Neural cell (in vitro differentiated cells): ENCODE measurements around the gene SLCO4A1. TPM values are rescaled to one million over a fixed set of nuclear protein-coding genes. Genes with fewer than 3 reads are reported as not detected.

Experiments
- H2AFZ ChIP-seq: fragments of 200-600, 300-800 bp; sonication (generic), shearing (Covaris generic); 2 replicates; pipeline ENCODE4 v1.6.0; 2014; ENCODE audit warnings: low read depth, mild to moderate bottlenecking, antibody characterized with exemption, low read length, moderate library complexity
- H3F3A ChIP-seq: fragments of 200-600 bp; shearing (Covaris generic); 2 replicates; pipeline ENCODE4 v1.6.1; 2016; ENCODE audit warnings: mild to moderate bottlenecking, moderate library complexity, mixed read lengths, antibody characterized with exemption, low read length; ENCODE audit not compliant: insufficient read depth, poor library complexity, severe bottlenecking
- H3K27ac ChIP-seq: fragments of 200-600, 300-800 bp; sonication (generic), shearing (Covaris generic); 2 replicates; pipeline ENCODE4 v1.5.1; 2014; ENCODE audit warnings: mild to moderate bottlenecking, low read length, moderate library complexity
- H3K27me3 ChIP-seq: fragments of 300-800, 200-600 bp; sonication (generic), shearing (Covaris generic); 2 replicates; pipeline ENCODE4 v1.6.0; 2014; ENCODE audit warnings: mild to moderate bottlenecking, low read depth, low read length, moderate library complexity; ENCODE audit not compliant: insufficient read depth
- H3K36me3 ChIP-seq: fragments of 300-800, 200-600 bp; sonication (generic), shearing (Covaris generic); 2 replicates; pipeline ENCODE4 v1.5.1; 2014; ENCODE audit warnings: mild to moderate bottlenecking, antibody characterized with exemption, low read length, moderate library complexity; ENCODE audit not compliant: insufficient read depth
- H3K4me2 ChIP-seq: fragments of 300-800, 200-600 bp; sonication (generic), shearing (Covaris generic); 2 replicates; pipeline ENCODE4 v1.6.0; 2014; ENCODE audit warnings: mild to moderate bottlenecking, low read length
- H3K4me3 ChIP-seq: fragments of 300-800, 200-600 bp; sonication (generic), shearing (Covaris generic); 2 replicates; pipeline ENCODE4 v1.5.1; 2014; ENCODE audit warnings: mild to moderate bottlenecking, low read length, moderate library complexity
- H3K79me2 ChIP-seq: fragments of 200-600 bp; shearing (Covaris generic); replicated peaks from 2 replicates; pipeline ENCODE4 v1.6.0; 2014; ENCODE audit warnings: mild to moderate bottlenecking, low read length, moderate library complexity; ENCODE audit not compliant: insufficient read depth
- H3K9ac ChIP-seq: fragments of 300-800, 200-600 bp; sonication (generic), shearing (Covaris generic); 2 replicates; pipeline ENCODE4 v1.6.1; 2016; ENCODE audit warnings: mild to moderate bottlenecking, low read length, mixed read lengths
- H3K9me2 ChIP-seq: fragments of 200-600 bp; shearing (Covaris generic); 2 replicates; pipeline ENCODE4 v1.6.1; 2016; ENCODE audit warnings: mild to moderate bottlenecking, low read length, mixed read lengths; ENCODE audit not compliant: insufficient read depth
- H3K9me3 ChIP-seq: fragments of 200-600, 300-800 bp; sonication (generic), shearing (Covaris generic); 2 replicates; pipeline ENCODE4 v1.6.1; 2016; ENCODE audit warnings: mild to moderate bottlenecking, mixed run types, low read length, moderate library complexity, mixed read lengths
- H4K20me1 ChIP-seq: fragments of 200-600 bp; shearing (Covaris generic); 2 replicates; pipeline ENCODE4 v1.6.1; 2016; ENCODE audit warnings: mild to moderate bottlenecking, mixed run types; ENCODE audit not compliant: insufficient read depth
- EP300 ChIP-seq: fragments of 450-650 bp; conservative IDR thresholded peaks from 2 replicates; pipeline ENCODE4 v1.6.1; 2014; ENCODE audit warnings: antibody characterized with exemption, mild to moderate bottlenecking, moderate library complexity; ENCODE audit not compliant: poor library complexity, severe bottlenecking
- EZH2 ChIP-seq: fragments of 200-600, 300-800 bp; shearing (Covaris generic), sonication (generic); IDR thresholded peaks from 2 replicates; pipeline ENCODE4 v1.6.1; 2014; ENCODE audit warnings: antibody characterized with exemption, low read length, borderline replicate concordance, mild to moderate bottlenecking; ENCODE audit not compliant: insufficient read depth, poor library complexity, severe bottlenecking
- MXI1 ChIP-seq: fragments of 450-650 bp; conservative IDR thresholded peaks from 2 replicates; pipeline ENCODE4 v1.6.1; 2014; ENCODE audit warnings: antibody characterized with exemption, mild to moderate bottlenecking; ENCODE audit not compliant: poor library complexity, severe bottlenecking
- POLR2AphosphoS5 ChIP-seq: IDR thresholded peaks from 2 replicates; pipeline ENCODE4 v1.6.1; 2012
- RAD21 ChIP-seq: fragments of 450-650 bp; conservative IDR thresholded peaks from 2 replicates; pipeline ENCODE4 v1.6.1; 2014; ENCODE audit warnings: antibody characterized with exemption, mild to moderate bottlenecking, moderate library complexity
- SMC3 ChIP-seq: fragments of 450-650 bp; conservative IDR thresholded peaks from 2 replicates; pipeline ENCODE4 v1.6.1; 2014; ENCODE audit warnings: antibody characterized with exemption, mild to moderate bottlenecking, moderate library complexity; ENCODE audit not compliant: poor library complexity
- TAF1 ChIP-seq: IDR thresholded peaks from 2 replicates; pipeline ENCODE4 v1.6.1; 2012; ENCODE audit warnings: low read depth
- polyA plus RNA-seq: library from polyadenylated mRNA; depleted of rRNA; stranded (reverse); fragments of >200 nt; gene quantifications from 2 replicates; pipeline ENCODE4 v1.2.3, GENCODE V29; 2014
- TF ChIP-seq, protein P1 (sequence below): fragments of 450-650 bp; IDR thresholded peaks from 2 replicates; pipeline ENCODE4 v1.5.1; 2014; ENCODE audit warnings: antibody characterized with exemption, mild to moderate bottlenecking, moderate library complexity; ENCODE audit not compliant: poor library complexity, severe bottlenecking
- TF ChIP-seq, protein P2 (sequence below): IDR thresholded peaks from 2 replicates; pipeline ENCODE4 v1.6.1; 2012; ENCODE audit warnings: borderline replicate concordance

The SLCO4A1 gene
- polyA plus RNA-seq, 1 donor from 2014 or later, result 3.5 TPM

DNA sequence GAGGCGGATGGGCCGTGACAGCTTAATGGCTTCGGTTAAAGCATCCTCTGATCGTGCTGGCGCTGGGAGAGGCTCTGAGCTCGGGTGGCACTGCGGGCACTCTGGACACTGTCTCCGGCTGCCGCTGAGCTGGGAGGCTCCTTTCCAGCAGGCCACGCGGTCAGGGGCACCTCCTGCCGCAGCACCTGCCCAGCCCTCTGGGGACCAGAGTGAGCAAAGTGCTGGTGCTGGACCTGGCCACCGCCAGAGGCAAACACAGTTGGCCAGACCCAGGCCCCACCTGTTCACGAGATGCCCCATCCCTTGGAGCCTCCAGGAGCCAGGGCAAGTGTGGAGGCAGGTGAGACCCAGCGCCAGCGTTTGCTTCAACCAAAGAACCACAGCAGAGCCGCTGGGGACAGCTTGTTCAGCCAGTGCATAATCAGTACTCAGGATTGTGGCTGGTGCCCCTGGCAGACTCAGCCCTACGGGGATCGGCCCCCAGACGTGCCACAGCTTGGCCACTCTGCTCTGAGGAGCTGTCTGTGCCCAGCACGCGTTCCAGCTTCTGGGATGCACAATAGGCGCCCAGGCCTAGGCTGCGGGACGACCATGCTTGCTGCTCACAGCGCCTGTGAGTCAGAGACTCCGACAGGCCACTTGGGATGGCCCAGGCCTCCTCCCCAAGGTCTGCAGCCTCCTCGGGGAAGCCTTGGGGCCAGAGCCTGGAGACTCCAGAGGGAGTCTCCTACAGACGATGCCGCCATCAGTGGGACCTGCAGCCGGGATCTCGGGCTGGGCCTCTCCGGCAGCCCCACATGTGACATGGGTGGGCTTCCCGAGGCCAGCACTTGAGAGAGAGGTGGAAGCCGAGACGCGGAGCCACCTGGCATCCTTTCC, 38.2 kb upstream of the SLCO4A1 start:
- H3K27ac ChIP-seq, result no peak overlapping the region

DNA sequence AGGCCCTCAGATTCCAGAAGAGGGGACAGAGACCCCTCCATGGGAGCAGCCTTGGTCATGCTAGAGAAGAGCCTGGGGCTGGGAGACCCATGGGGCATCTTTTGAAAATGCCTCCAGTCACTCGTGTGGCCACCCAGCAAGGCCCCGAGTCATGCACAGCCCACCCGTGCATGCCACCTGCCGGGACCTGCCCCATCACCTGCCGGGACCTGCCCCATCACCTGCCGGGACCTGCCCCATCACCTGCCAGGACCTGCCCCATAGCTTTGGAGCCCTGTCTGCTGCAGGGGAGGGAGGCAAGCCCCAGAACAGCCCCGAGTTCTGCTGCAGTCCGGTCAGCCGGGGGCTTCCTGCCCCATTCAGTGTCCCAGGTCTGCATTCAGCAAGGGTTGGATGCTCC, 37.5 kb upstream of the SLCO4A1 start:
- TF ChIP-seq POLR2AphosphoS5, result no peak
- TF ChIP-seq, protein P1, sequence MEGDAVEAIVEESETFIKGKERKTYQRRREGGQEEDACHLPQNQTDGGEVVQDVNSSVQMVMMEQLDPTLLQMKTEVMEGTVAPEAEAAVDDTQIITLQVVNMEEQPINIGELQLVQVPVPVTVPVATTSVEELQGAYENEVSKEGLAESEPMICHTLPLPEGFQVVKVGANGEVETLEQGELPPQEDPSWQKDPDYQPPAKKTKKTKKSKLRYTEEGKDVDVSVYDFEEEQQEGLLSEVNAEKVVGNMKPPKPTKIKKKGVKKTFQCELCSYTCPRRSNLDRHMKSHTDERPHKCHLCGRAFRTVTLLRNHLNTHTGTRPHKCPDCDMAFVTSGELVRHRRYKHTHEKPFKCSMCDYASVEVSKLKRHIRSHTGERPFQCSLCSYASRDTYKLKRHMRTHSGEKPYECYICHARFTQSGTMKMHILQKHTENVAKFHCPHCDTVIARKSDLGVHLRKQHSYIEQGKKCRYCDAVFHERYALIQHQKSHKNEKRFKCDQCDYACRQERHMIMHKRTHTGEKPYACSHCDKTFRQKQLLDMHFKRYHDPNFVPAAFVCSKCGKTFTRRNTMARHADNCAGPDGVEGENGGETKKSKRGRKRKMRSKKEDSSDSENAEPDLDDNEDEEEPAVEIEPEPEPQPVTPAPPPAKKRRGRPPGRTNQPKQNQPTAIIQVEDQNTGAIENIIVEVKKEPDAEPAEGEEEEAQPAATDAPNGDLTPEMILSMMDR, result no peak
- TF ChIP-seq, protein P2, sequence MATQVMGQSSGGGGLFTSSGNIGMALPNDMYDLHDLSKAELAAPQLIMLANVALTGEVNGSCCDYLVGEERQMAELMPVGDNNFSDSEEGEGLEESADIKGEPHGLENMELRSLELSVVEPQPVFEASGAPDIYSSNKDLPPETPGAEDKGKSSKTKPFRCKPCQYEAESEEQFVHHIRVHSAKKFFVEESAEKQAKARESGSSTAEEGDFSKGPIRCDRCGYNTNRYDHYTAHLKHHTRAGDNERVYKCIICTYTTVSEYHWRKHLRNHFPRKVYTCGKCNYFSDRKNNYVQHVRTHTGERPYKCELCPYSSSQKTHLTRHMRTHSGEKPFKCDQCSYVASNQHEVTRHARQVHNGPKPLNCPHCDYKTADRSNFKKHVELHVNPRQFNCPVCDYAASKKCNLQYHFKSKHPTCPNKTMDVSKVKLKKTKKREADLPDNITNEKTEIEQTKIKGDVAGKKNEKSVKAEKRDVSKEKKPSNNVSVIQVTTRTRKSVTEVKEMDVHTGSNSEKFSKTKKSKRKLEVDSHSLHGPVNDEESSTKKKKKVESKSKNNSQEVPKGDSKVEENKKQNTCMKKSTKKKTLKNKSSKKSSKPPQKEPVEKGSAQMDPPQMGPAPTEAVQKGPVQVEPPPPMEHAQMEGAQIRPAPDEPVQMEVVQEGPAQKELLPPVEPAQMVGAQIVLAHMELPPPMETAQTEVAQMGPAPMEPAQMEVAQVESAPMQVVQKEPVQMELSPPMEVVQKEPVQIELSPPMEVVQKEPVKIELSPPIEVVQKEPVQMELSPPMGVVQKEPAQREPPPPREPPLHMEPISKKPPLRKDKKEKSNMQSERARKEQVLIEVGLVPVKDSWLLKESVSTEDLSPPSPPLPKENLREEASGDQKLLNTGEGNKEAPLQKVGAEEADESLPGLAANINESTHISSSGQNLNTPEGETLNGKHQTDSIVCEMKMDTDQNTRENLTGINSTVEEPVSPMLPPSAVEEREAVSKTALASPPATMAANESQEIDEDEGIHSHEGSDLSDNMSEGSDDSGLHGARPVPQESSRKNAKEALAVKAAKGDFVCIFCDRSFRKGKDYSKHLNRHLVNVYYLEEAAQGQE, result no peak
- TF ChIP-seq RAD21, result no peak
- TF ChIP-seq EP300, result no peak
- TF ChIP-seq EZH2, result no peak
- no peak for TF ChIP-seq MXI1
- no peak for TF ChIP-seq TAF1
- no peak for TF ChIP-seq SMC3
- Histone ChIP-seq H3K9ac (no peak overlapping the region), H3K9me3 (no peaks in the 10 kb centered on the region), H3K4me3 (no peak overlapping the region), H3K27ac (no peak overlapping the region), H3K36me3 (no peaks in the 10 kb centered on the region), H3K27me3 (no peaks in the 10 kb centered on the region), H3K4me2 (no peak overlapping the region), H2AFZ (no peak overlapping the region), H3K9me2 (no peaks in the 10 kb centered on the region), H3F3A (no peaks in the 10 kb centered on the region), H3K79me2 (no peaks in the 10 kb centered on the region), H4K20me1 (no peaks in the 10 kb centered on the region)

More for the DNA sequence above, 38.2 kb upstream of the SLCO4A1 start:
- Histone ChIP-seq H3K79me2 (no peaks in the 10 kb centered on the region), H3K9me3 (no peaks in the 10 kb centered on the region), H3K9ac (no peak overlapping the region), H3K4me2 (no peak overlapping the region), H3K36me3 (no peaks in the 10 kb centered on the region), H2AFZ (no peak overlapping the region), H4K20me1 (no peaks in the 10 kb centered on the region), H3K4me3 (no peak overlapping the region), H3K9me2 (no peaks in the 10 kb centered on the region), H3F3A (no peaks in the 10 kb centered on the region), H3K27me3 (no peaks in the 10 kb centered on the region)
- no peak for TF ChIP-seq SMC3
